Activated B cell treated with CpG ODN at 0.5 μM for 24 hours (primary cell): ENCODE results near the gene FHIT. TPM values are rescaled to one million over a fixed set of nuclear protein-coding genes. Genes with fewer than 3 reads are reported as not detected.

Experiments
- ATAC-seq: fragments of 200-7000 bp; cut with Tn5 transposase; one replicate; pipeline ENCODE4 v1.10.0; 2021; ENCODE audit warnings: low read depth, mild to moderate bottlenecking, moderate library complexity
- CTCF ChIA-PET: fragments of 350-600 bp; sonication (Branson Sonifier 250); formaldehyde crosslinking; loops from one replicate; lab custom pipeline; 2021; ENCODE audit warnings: antibody characterized with exemption; lab: Charles Lee
- POLR2A ChIA-PET: fragments of 350-600 bp; sonication (Branson Sonifier 250); formaldehyde crosslinking; loops from one replicate; lab custom pipeline; 2021; ENCODE audit warnings: antibody characterized with exemption; lab: Charles Lee
- DNase-seq: peaks from one replicate; pipeline ENCODE4 v3.0.0; 2022
- H3K27ac Mint-ChIP-seq: one replicate; pipeline ENCODE4 v1.8.0; 2020; ENCODE audit warnings: mixed read lengths
- H3K27me3 Mint-ChIP-seq: one replicate; pipeline ENCODE4 v1.8.0; 2021; ENCODE audit warnings: mixed read lengths
- H3K36me3 Mint-ChIP-seq: one replicate; pipeline ENCODE4 v1.8.0; 2021; ENCODE audit warnings: low read depth, mixed read lengths
- H3K4me1 Mint-ChIP-seq: one replicate; pipeline ENCODE4 v1.8.0; 2021; ENCODE audit warnings: mixed read lengths
- H3K4me3 Mint-ChIP-seq: one replicate; pipeline ENCODE4 v1.8.0; 2020; ENCODE audit warnings: mild to moderate bottlenecking, mixed read lengths
- H3K9me3 Mint-ChIP-seq: one replicate; pipeline ENCODE4 v1.8.0; 2020; ENCODE audit warnings: mixed read lengths
- intact Hi-C: fragments of 100-400 bp; cut with micrococcal nuclease; formaldehyde crosslinking; loops from one replicate; pipeline ENCODE4 v1.15.1; 2024
- total RNA-seq: library from RNA; stranded (reverse); gene quantifications from 2 replicates; pipeline ENCODE4 v1.2.3, GENCODE V29; 2022
- TF ChIP-seq, protein P1 (sequence below): fragments of 200-600 bp; IDR thresholded peaks from one replicate; pipeline ENCODE4 v1.8.0; 2022; ENCODE audit warnings: antibody characterized with exemption, mild to moderate bottlenecking

Gene FHIT
- total RNA-seq, 1 donor from 2014 or later = 5.5 TPM

DNA sequence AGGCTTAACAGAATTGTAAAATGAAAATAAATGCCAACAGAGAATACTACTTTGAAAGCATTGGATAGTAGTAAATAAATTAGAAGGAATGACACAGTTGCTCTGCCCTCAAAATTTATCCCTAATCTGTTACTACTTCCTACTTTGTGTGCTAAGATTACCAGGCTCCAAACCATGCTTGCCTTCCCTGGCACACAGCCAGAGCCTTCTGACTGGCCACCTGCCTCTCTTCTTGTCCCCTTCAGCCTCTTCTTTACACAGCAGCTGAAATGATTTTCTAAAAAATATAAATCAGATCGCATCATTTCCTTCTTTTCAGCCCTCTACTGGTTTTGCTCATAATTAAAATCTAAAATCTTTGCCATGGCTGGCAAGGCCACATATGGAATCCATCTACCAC, 334.1 kb downstream of the FHIT start:
- POLR2A ChIA-PET = no interaction called here
- no peaks in the 10 kb centered on the region for H3K4me1 Mint-ChIP-seq
- no peak overlapping the region for H3K27ac Mint-ChIP-seq
- no peaks in the 10 kb centered on the region for H3K36me3 Mint-ChIP-seq
- H3K27me3 Mint-ChIP-seq = no peaks in the 10 kb centered on the region
- no peaks in the 10 kb centered on the region for H3K9me3 Mint-ChIP-seq
- no peak for DNase-seq
- ATAC-seq = no peak
- CTCF ChIA-PET = no interaction called here
- intact Hi-C loops = no loop called here
- H3K4me3 Mint-ChIP-seq = no peak overlapping the region
- TF ChIP-seq, protein P1, sequence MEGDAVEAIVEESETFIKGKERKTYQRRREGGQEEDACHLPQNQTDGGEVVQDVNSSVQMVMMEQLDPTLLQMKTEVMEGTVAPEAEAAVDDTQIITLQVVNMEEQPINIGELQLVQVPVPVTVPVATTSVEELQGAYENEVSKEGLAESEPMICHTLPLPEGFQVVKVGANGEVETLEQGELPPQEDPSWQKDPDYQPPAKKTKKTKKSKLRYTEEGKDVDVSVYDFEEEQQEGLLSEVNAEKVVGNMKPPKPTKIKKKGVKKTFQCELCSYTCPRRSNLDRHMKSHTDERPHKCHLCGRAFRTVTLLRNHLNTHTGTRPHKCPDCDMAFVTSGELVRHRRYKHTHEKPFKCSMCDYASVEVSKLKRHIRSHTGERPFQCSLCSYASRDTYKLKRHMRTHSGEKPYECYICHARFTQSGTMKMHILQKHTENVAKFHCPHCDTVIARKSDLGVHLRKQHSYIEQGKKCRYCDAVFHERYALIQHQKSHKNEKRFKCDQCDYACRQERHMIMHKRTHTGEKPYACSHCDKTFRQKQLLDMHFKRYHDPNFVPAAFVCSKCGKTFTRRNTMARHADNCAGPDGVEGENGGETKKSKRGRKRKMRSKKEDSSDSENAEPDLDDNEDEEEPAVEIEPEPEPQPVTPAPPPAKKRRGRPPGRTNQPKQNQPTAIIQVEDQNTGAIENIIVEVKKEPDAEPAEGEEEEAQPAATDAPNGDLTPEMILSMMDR = no peak

DNA sequence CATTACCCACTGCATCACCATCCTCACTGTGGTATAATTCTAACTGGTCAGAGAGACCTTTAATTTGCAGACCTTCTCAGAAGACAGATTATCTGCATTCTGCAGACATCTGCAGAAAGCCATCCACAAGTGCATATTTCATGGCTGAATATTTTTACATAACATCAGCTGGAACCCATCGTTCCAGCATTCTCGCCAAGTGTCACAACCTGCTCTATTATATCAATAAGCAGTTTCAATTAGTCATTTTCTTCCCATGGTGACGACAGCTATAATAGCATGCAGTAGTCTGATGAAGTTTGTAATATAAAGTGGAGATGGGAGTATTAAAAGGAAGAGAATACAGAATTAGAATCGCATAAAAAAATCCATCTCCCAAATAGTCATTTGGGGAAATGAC, 334.7 kb downstream of the FHIT start:
- DNase-seq (no peak), ATAC-seq (no peak)
- intact Hi-C loops = no loop called here
- Mint-ChIP-seq H3K4me1 (no peaks in the 10 kb centered on the region), H3K27me3 (no peaks in the 10 kb centered on the region), H3K36me3 (no peaks in the 10 kb centered on the region), H3K9me3 (no peaks in the 10 kb centered on the region), H3K4me3 (no peak overlapping the region), H3K27ac (no peak overlapping the region)
- ChIA-PET POLR2A (no interaction called here), CTCF (no interaction called here)
- TF ChIP-seq, protein P1 = no peak

DNA sequence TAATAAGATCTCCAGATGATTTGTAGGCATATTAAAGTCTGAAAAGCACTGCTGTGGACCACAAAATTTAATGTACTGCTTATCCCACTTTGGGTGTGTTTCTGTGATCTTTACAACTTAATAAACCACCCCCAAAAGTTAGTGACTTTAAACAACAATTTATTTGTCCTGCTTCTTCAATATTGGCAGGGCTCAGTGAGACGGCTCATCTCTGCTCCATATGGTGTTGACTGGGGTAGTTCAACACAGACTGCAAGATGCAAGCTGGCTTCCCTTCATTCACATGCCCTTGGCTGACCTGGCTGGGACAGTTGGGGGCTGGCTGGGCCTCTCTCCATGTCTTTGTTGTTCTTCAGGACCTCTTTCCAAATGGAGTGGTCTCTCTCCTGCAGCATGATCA, 337.8 kb downstream of the FHIT start:
- TF ChIP-seq, protein P1 = no peak
- no peak for DNase-seq
- ATAC-seq = no peak
- CTCF ChIA-PET = no interaction called here
- intact Hi-C loops = no loop called here
- Mint-ChIP-seq H3K27me3 (no peaks in the 10 kb centered on the region), H3K4me1 (no peaks in the 10 kb centered on the region), H3K27ac (no peak overlapping the region), H3K4me3 (no peak overlapping the region), H3K36me3 (no peaks in the 10 kb centered on the region), H3K9me3 (peaks cover 3% of the 10 kb centered on the region)
- POLR2A ChIA-PET = no interaction called here

DNA sequence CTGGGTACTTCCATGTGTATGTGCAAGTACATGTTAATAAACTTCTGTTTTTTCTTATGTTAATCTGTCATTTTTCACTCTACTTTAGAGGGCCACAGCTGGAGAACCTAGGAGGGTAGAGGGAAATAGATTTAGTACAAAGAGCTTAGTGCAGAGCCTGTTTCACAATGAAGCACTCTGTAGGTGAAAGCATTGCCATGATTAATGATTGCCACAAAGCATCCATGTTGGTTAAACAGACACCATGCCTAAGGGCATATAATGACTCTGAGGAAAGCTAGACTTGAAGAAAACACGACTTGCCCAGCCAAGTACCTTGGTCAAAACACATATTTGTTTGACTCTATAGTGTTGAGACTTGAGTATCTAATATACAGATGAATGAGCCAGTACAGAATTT, 338.4 kb downstream of the FHIT start:
- ChIA-PET POLR2A (no interaction called here), CTCF (no interaction called here)
- ATAC-seq (no peak), DNase-seq (no peak)
- intact Hi-C loops = no loop called here
- Mint-ChIP-seq H3K4me3 (no peak overlapping the region), H3K9me3 (peaks cover 3% of the 10 kb centered on the region), H3K4me1 (no peaks in the 10 kb centered on the region), H3K27ac (no peak overlapping the region), H3K27me3 (no peaks in the 10 kb centered on the region), H3K36me3 (no peaks in the 10 kb centered on the region)
- TF ChIP-seq, protein P1 = no peak

DNA sequence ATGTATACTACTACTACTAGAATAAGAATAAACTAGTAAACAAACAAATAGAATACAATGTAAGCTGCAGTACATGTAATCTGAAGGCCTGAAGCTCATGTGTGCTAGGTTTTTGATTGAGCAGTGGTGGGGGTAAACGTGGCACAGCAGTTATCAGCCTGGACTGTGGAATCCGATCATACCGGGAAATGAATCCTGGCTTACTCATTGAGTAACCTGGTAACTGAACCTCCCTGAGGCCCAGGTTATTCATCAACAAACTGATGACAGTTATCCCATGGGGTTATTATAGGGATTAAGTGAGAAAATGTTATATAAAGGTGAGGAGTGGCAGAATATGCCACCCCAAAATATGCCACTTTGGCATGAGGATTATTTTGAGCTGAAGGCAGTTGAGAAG, 339.1 kb downstream of the FHIT start:
- TF ChIP-seq, protein P1 = no peak
- H3K27me3 Mint-ChIP-seq = no peaks in the 10 kb centered on the region
- no peak overlapping the region for H3K27ac Mint-ChIP-seq
- POLR2A ChIA-PET = no interaction called here
- H3K36me3 Mint-ChIP-seq = no peaks in the 10 kb centered on the region
- H3K9me3 Mint-ChIP-seq = peaks cover 3% of the 10 kb centered on the region
- no peaks in the 10 kb centered on the region for H3K4me1 Mint-ChIP-seq
- DNase-seq = no peak
- CTCF ChIA-PET = no interaction called here
- intact Hi-C loops = no loop called here
- H3K4me3 Mint-ChIP-seq = no peak overlapping the region
- no peak for ATAC-seq
